Activated T-cell treated with anti-CD3 and anti-CD28 coated beads for 4 hours (primary cell): ENCODE measurements around the gene CFAP410.

Source experiments
- DNase-seq: peaks from one replicate; pipeline ENCODE4 v3.0.0-alpha.2; 2020

The CFAP410 gene

GRCh38 chr21:44329971-44330681, 9.1 kb downstream of the CFAP410 start:
- no peak for DNase-seq

DNA sequence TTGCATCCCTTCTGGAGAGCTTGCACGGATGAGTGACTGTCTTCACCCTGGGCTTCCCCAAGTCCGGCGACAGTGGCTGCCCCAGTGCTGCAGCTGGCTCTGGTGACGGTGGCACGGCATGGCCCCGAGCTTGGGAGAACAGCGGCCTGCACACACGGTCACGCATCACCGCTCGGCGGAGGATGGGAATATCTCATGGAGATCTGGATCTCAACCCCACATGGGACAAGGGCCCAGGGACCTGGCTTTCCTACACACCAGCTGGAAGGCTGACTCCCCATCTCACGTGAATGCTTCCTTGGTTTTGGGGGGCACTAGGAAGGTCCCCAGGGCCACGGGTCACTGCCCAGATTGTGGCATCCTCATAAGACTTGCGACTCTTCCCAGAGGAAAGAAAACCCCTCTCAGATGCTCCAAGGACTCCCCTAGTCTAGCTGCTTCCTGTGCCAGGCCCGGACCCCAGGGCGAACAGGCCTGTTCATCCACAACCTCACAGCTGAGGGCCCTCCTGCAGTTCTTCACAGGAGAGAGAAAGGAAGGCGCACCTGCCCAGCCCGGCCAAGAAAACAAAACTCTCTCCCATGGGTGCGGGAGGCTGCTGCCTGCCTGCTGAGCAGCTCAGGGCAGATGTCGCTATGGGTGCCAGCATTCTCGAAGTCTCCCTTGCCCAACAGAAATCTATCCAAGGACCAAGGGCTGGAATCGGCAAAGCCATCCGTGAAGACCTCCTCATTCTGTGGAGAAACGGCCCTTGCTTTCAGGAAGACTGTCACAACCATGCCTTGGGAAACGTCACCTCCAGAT, 9.9 kb downstream of the CFAP410 start:
- DNase-seq = no peak

- no peak for DNase-seq
Measured at GRCh38 chr21:44328242-44328895, 10.8 kb downstream of the CFAP410 start.

GRCh38 chr21:44327603-44327974, 11.6 kb downstream of the CFAP410 start:
- no peak for DNase-seq

GRCh38 chr21:44326716-44327602, 12.2 kb downstream of the CFAP410 start:
- DNase-seq = no peak

DNA sequence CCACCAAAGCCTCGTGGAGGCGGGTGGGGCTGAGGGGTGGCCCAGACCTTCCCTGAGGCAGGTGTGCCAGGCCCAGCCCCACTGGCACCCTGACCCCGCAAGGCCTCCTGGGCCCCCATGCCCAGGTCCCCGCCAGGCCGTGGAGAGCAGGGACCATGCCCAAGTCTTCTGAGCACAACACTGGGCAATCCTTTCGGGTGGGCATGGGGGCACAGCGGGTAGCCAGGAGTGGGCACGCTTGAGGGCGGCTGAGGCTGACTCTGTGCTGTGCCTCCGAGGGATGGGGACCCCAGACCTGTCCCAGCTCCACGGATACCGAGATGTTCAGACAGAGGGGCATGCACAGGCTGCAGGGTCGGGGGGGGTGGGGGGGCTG, 12.9 kb downstream of the CFAP410 start:
- DNase-seq = no peak

- no peak for DNase-seq
Measured at GRCh38 chr21:44325386-44326271, 13.6 kb downstream of the CFAP410 start.

- DNase-seq = no peak
Measured at GRCh38 chr21:44324854-44325107, 14.4 kb downstream of the CFAP410 start.

DNA sequence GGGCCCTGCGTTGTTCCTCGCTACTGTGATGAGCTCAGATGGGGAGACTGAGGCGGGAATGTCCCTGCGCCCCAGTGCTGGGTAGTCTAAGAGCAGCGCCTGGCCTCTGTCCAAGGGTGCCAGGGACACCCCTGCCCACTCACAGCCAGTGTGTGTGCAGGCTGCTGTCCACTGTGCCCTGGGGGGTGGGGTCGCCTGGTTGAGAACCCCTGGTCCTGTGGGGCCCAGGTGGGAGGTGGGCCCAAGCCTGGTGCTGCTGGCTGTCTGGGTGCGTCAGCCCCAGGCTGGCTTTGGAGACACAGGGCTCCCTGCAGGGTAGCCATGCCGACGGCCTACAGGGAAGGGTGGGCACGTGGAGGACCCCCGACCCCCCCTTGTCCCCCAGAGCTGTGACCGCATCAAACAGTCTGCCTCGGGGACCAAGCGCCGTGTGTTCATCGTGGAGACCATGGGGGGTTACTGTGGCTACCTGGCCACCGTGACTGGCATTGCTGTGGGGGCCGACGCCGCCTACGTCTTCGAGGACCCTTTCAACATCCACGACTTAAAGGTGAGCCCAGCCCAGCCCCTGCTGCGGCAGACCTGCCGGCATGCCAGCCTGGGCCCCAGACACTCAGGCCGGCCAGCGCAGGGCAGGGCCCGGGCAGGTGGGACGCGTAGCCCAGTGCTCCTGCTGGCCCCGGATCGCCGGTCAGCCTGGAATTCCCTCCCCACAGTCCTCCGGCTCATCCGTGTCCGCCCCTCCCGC, 14.9 kb downstream of the CFAP410 start:
- no peak for DNase-seq

- DNase-seq = no peak
Measured at GRCh38 chr21:44323591-44323990, 15.6 kb downstream of the CFAP410 start.

GRCh38 chr21:44322621-44323325, 16.4 kb downstream of the CFAP410 start:
- no peak for DNase-seq

- DNase-seq = no peak
Measured at GRCh38 chr21:44321846-44322450, 17.2 kb downstream of the CFAP410 start.

- DNase-seq = no peak
Measured at GRCh38 chr21:44320847-44321246, 18.3 kb downstream of the CFAP410 start.

GRCh38 chr21:44319407-44320065, 19.7 kb downstream of the CFAP410 start:
- no peak for DNase-seq

- DNase-seq = no peak
Measured at GRCh38 chr21:44318489-44319285, 20.5 kb downstream of the CFAP410 start.

DNA sequence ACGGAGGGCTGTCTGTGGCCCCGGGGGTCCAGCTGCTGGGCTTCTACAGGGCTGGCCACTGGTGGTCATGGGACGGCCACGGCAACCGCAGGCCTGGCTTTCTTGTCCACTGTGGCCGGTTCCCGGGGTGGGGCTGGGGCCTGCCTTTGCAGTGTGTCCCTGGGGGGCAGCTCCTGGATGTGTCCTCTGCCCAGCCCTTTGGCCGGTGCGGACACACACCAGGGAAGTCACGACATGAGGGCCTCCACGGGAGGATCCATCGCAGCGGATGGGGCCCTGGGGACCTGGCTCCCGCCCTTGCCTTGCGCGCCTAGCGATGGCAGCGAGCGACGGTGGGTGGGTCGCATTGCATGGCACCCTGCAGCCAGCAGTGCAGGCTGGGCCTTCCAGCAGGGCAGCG, 21.3 kb downstream of the CFAP410 start:
- DNase-seq = no peak

DNA sequence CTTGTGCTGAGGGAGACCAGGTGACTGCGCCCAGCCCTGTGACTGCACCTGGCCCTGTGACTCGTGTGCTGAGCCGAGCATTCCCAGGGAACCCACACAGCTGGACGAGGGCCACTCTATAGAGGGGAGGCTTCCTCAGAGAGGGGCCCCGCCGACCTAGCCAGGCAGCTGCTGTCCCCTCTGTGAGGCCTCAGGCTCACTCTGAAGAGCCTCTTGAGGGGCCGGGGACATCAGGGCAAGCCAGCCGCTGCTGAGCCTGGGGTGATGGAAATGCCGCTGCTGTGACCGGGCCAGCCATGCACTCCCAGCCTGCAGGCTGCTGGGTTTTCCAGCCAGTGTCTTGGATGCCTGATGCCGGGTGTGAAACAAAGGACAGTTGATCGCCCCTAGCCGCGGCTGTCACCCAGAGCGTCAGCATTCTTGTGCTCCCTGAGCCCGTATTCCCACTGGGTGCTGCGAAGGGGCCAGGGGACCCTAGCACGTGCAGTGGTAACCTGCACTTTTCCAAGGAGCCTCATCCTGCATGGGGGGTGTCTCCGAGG, 21.9 kb downstream of the CFAP410 start:
- no peak for DNase-seq

DNA sequence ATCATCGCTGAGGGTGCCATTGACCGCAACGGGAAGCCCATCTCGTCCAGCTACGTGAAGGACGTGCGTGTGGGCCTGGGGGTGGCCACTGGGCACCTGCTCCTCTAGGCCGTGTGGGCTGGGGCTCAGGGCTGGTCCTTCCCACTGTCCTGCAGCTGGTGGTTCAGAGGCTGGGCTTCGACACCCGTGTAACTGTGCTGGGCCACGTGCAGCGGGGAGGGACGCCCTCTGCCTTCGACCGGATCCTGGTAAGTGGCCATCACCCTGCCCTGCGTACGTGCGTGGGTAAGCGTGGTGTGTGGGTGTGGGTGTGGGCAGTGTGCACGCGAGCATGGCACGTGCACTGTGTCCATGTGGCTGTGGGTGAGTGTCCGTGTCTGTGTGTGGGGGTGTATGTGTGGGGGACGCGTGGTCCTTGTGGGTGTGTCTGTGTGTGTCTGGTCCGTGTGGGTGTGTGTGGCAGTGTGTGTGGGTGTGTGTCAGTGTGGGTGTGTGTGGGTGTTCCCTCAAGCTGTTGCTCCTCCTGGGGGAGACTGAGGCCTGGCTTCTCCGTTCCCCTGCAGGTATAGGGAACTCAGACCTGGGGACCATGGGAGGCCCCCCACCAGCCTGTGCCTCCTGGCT, 22.8 kb downstream of the CFAP410 start:
- DNase-seq = no peak
